NCI-H226 (cell line): ENCODE data around the gene TRPM3.

ENCODE experiments used
- DNase-seq: peaks from one replicate; pipeline ENCODE4 v3.0.0-alpha.2; 2015

The TRPM3 gene

DNA sequence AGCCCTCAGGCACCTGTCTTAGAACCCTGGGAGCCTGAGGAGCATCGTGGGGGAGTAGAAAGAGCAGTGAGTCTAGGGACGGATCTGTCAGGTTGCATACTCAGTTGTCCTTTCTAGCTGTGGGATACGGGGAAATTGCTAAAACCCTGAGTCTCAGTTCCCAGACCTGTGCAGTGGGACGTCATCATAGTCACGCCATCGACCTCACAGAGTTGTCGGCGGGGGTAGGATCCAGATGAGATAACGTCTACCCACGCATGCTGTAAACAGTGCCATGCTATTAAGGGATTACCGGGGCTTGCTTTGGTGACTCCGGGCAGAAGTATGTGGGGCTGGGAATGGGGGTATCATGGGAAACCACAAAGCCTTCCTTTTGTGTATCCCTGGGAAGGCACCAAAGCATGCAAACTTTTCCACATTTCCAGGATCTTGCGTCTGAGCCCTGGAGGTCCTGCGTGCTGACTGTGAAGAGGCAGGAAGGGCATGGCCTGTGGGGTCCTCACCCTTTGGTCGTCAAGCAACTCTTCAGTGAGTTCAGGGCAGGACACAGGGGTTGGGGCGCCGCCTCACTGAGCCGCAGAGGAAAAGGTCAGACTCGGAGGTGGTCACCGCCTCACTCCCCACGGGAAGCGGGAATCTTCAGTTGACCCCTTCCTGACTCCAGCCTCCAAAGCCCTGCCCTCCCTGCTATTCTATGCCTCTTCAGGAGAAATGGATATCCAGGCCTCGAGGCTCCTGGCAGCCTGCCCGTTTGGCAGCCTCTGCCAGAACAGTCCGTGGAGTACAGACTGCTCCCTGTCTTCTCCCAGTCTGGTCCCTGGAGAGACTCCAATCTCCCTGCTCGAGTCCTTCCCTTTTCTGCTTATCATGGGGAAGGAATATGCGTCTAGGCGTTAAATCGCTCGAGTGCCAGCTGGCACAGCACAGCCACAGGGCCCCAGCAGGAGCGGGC is 520.1 kb downstream of the TRPM3 start:
- peak; percentile 99 for DNase-seq

DNA sequence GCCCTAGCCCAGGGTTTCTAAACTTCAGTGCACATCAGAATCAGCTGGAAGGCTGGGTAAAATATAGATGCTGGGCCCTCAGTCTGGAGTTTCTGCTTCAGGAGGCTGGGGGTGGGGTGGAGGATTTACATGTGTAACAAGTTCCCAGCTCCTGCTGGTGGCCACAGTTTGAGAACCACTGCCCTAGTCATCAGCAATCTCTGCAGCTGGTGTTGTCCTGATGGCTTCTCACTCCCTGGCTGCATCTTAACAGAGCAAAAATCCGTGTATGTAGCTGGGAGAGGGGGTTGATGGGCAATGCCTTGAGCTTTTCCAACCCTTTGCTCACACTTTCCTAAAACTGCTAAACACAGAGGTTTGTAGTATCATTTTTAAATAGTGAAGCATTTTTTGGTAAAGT is 520.9 kb downstream of the TRPM3 start:
- DNase-seq, result peak; percentile 29

DNA sequence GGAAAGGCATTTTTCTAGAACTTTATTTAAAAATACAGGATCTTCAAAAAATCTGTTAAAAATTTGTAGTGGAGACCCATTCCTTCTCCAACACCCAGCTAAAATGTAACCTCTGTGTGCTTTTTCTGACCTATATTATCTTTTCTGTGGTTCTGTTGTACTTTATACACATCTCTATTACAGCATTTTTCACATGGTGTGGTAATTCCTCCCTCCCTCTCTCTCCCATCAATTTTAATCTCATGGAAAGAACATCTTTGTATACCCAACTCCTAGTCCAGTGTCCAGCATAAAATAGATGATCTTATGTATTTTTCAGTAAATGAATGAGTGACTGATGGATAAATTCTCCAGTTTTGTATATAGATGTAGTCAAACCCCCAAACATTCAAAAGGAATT is 523.5 kb downstream of the TRPM3 start:
- DNase-seq, result no peak

- DNase-seq, result no peak
These were observed 526.2 kb downstream of the TRPM3 start for GRCh38 chr9:70595211-70595610.

DNA sequence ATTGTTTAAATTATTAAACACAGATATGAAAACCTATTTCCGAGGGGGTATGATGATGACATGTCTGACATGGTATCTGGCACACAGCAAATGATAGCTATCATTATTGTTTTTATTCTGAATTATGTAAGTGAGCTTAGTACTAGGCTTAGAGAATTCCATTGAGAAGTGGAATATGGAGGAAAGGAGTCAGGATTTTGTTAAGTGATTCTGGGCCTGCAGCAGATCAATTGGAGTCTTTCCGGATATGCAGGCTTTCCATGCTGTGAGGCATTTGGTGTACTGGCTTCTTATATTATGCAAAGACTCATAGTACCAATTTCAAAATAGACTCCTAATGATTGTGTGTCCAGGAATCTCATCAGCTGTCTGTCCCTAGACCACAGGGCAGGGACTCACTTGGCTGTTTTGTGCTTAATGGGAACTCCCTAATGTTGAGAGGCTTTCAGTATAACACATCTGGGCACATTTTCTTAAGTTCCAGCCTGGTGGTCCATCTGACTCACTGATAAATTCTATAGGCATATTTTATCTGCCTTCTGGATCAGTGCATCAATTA is 527.0 kb downstream of the TRPM3 start:
- no peak for DNase-seq

- no peak for DNase-seq
These were observed 528.2 kb downstream of the TRPM3 start for GRCh38 chr9:70593241-70593640.

DNA sequence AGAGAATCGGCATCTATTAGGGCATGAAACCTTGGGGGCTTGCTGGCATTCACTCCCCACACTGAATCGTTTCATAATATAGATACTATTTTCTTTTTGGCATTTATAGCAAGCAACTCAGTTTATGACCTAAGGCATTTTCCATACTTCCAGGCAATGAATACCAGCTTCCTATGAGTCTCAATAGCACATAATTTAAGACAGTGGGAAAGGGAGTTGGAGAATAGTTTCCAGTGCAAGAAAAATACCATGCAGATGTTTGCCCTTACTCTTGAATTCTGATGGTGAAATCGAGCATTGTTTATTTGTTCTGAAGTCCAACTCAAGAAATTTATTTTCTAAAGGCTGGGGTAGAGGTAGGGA is 531.1 kb downstream of the TRPM3 start:
- no peak for DNase-seq

DNA sequence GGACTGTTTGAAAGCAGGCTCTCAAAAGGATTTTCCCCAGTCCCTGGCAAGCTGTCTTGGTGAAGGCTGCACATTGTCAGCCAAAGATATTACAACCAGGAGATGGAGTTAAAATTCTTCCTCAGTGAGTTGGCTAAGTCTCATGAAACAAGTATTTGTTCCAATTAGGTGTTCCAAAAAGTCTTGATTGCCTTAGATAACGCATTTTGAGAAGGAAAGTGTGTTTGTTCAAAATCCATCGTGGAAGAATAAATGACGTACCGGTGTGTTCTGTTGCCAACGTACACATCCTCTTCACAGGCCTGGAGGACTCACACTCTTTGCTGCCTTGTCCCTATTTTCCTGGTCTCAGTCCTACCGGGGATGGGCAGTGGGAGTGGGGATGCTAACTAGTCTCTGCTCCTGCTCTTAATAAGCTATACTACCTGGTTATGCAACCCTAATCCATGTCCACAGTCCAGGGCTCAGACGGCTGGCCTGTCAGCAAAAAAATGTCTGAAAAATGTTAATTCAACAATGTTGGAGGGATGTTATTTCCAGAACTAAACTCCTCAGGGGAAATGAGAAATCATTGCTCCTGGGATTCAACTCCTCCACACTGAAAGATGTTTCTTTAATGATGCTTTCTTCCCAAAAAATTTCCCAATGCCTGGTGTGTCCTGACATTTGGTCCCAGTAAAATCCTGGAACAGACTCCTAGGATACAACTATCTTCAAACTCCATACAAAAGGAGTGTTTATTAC is 531.7 kb downstream of the TRPM3 start:
- DNase-seq, result peak; percentile 78

DNA sequence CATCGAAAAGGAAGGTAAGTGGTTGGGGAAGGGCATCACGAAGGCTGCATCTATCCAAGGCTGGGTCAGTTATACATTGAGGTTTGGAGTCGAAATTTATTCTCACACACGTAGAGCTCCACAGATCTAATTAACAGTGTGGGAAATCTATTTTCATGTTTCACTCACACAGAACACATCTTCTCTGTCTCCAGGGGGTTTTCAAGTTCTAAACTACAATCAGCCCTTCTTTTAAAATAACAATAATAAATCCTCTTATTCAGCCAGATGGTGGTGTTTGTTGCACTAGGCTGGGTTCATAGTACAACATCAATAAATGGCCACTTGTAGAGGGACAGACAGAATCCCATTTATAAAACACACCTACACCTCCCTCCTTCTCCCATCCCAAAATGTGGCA is 532.4 kb downstream of the TRPM3 start:
- no peak for DNase-seq

GRCh38 chr9:70588381-70588780 is 533.0 kb downstream of the TRPM3 start:
- peak; percentile 49 for DNase-seq

- DNase-seq, result peak; percentile 68
These were observed 534.2 kb downstream of the TRPM3 start for GRCh38 chr9:70587201-70587600.

DNA sequence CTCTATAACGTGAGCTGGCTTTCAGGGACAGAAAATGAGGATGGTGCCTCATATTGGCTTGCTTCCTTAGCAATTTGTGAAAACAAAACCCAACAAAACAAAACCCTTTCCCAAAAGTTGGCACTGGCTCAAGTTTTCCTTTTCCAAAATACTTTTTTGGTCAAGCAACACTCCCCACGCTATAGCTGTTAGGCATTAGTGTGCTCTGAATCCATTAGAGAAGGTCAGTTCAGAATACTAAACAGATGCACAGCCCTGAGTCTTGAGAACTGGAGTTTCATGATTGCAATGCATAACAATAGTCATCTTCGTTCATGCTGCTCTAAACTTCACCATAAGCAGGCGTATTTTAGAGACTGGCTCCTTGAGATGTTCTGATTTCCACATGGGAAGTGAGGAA is 534.9 kb downstream of the TRPM3 start:
- DNase-seq, result no peak

- DNase-seq, result no peak
These were observed 539.5 kb downstream of the TRPM3 start for GRCh38 chr9:70581955-70582350.

GRCh38 chr9:70581214-70581954 is 540.0 kb downstream of the TRPM3 start:
- DNase-seq, result no peak

- DNase-seq, result no peak
These were observed 540.7 kb downstream of the TRPM3 start for GRCh38 chr9:70580606-70581195.

DNA sequence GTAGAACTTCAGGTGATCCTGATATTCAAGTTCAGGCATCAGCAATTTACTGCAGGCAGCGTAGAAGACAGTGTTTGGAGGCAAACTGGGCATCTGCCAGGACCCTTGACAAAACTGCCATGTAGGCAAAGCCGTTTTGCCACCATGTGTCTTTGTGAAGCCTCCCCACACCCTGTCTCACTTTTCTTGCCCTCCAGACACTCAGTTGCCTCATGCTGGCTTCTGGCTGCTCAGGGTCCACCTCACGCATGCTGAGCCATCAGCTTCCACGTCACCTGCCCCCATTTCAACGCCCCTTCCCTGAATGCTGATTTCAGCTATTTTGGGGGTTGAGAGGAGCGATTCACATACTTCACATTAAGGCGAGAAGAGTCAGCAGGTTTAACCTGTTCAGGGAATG is 541.7 kb downstream of the TRPM3 start:
- DNase-seq, result no peak

DNA sequence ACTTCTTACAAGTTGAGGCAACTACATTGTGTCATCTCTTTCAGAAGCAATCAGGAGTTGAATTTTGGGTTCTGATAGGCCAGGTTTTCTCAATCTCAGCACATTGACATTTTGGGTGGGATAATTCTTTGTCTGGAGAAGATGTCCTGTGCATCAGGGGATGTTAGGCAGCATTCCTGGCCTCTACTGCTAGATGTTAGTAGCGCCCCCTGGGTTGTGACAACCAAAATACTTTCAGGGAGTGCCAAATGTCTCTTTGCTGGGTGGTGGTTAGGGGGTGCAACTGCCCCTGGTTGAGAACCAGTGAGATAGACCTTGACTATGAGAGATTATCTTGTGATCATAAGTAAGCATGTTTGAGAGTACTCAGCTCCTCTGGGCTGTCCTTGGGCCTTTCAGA is 542.7 kb downstream of the TRPM3 start:
- DNase-seq, result no peak

DNA sequence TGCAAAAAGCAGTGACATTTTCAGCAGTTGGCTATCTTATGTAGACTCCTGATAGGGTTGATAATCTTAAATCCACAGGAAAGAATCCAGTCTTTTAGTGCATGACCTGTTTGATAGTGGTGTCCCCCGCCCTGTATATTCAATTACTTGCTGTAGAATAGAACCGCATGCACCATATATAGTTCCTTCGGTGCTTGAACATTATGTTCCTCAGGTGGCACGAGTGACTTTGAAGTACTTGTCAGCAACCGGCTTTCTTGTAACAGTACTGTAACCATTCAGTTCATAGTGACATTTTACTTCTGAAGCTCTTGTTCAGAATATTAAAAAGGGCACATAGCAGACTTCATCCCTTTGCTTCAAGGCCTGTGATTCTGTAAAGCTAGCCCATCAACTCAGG is 543.8 kb downstream of the TRPM3 start:
- no peak for DNase-seq

DNA sequence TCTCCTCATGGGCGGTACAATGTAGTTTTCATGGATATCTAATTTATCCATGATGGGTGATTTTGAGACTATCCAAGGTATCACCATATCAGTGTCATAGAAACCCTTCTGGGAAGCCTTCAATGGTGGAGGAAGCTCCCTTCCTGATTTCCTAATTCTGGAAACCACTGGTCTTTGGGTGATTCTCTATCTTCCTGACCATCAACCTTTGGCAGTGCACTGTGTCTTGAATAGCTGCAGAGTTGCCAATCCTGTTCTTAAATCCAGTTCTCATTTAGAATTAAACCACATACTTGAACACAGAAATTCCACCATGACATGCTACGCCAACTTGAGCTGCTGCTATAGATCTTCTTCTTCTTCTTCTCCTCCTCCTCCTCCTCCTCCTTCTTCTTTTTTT is 545.3 kb downstream of the TRPM3 start:
- no peak for DNase-seq

- no peak for DNase-seq
These were observed 547.1 kb downstream of the TRPM3 start for GRCh38 chr9:70574151-70574837.

DNA sequence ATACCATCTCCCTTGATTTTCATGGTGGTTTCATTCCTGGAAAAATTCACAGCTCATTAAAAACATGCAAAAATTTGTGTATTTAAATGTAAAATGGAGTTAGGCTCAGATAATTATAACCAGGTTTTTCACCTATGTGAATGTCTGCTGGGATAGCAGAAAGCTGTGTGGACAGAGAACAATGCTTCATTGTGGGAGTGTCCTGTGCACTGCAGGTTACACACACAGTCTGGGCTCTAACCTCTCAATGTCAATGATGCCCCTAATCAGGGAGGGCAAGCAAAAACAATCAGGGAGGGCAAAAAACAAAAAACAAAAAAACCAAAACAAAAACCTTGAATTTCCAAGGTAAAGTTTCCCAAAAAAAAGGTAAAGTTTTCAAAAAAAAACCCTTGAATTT is 548.1 kb downstream of the TRPM3 start:
- no peak for DNase-seq

- no peak for DNase-seq
These were observed 550.2 kb downstream of the TRPM3 start for GRCh38 chr9:70571258-70571657.
